CD4-positive, alpha-beta T cell treated with Interleukin-6 at 100 ng/mL for 8 hours (primary cell): Measurements from ENCODE around the gene PPFIA4.

ENCODE experiments used
- DNase-seq: peaks from one replicate; pipeline ENCODE4 v3.0.0-alpha.2; 2020; ENCODE audit warnings: mixed read lengths, low spot score

PPFIA4 gene

DNA sequence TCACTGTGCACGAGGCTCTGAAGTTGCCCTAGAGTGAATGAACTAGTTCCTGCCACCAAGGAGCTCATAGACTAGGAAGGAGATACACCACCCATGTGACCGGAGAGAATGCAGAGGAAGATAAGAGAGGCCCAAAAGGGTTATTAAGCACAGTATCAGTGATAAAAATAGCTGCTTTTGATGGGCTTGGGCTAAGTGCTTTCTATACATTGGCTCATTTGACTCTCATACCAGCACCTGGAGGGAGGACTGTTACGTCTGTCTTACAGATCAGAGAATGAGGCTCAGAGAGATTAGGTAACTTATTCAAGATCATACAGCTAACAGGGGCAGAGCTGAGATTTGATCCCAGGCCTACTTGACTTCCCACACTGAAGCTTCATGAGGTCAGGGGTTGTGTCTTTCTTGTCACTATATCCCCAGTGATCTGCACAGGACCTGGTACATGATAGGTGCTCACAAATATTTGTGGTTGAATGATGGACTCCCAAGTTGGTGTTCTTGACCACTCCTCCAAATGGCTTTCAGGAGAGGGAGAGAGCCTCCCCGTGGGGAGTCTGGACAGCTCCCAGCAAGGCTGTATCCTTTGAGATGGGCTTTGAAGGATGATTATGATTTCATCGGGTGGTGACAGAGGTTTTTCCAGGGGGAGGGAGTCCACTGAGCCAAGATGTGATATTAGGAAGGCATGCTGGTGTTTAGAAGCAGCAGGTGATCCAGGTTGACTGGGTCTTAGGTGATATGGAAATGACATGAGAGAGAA, 14.4 kb downstream of the PPFIA4 start:
- DNase-seq, result no peak

DNA sequence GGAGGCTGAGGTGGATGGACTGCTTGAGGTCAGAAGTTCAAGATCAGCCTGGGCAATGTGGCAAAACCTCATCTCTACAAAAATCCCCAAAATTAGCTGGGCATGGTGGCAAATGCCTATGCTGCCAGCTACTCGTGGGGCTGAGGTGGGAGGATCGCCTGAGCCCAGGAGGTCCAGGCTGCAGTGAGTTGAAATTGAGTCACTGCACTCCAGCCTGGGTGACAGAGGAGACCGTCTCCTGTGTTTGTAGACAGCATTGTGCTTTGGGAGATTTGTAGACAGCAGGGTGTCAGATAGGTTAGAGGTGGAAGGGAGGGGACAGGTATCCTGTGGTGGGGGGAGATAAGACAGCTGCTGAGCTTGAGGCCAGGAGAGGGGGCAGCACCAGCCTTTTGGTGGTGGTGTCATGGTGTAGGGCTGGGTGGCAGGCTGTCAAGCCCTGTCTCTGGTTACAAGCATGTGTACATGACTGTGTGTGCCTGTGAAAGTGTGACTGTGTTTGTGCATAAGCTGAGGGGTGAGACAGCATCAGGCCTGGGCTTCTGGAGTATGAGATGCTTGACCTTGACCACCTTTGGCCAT, 15.2 kb downstream of the PPFIA4 start:
- no peak for DNase-seq

GRCh38 chr1:203043830-203044545, 17.7 kb downstream of the PPFIA4 start:
- no peak for DNase-seq

- DNase-seq, result no peak
Measured at GRCh38 chr1:203044546-203045250, 18.4 kb downstream of the PPFIA4 start.

GRCh38 chr1:203045336-203045735, 19.0 kb downstream of the PPFIA4 start:
- no peak for DNase-seq

- DNase-seq, result no peak
Measured at GRCh38 chr1:203045821-203046594, 19.7 kb downstream of the PPFIA4 start.

DNA sequence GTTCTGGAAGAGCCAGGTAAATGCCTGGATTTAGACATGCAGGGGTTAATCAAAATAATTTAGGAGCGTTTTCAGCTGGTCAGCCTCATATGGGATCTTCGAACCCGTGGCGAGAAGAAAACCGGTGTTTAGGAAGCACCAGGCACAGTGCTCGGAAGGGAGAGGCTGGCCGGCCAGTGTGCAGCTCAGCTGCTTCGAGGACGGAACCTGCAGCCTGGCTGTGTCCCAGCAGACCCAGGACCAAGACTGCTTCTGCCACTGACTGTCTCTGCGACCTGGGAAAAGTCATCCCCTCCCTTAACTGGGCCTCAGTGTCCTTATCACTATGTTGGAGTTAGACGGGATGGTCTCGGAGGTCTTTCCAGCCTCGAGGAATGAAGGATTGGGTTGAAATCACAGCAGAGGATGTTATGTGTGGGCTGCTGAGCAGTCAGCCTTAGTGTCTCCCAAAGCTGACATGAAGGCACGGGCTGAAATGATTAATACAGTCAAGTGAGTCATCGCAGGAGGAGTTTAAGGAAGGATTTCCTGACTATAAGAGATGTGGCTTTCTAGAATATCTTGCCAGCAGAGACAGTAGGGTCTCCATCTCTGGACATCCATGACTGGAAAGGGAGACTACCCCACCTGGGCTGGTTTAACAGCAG, 20.8 kb downstream of the PPFIA4 start:
- DNase-seq, result no peak

GRCh38 chr1:203048086-203048485, 21.8 kb downstream of the PPFIA4 start:
- DNase-seq, result no peak

- no peak for DNase-seq
Measured at GRCh38 chr1:203048555-203049051, 22.3 kb downstream of the PPFIA4 start.

- DNase-seq, result no peak
Measured at GRCh38 chr1:203049077-203049476, 22.8 kb downstream of the PPFIA4 start.

GRCh38 chr1:203049576-203050180, 23.4 kb downstream of the PPFIA4 start:
- no peak for DNase-seq

DNA sequence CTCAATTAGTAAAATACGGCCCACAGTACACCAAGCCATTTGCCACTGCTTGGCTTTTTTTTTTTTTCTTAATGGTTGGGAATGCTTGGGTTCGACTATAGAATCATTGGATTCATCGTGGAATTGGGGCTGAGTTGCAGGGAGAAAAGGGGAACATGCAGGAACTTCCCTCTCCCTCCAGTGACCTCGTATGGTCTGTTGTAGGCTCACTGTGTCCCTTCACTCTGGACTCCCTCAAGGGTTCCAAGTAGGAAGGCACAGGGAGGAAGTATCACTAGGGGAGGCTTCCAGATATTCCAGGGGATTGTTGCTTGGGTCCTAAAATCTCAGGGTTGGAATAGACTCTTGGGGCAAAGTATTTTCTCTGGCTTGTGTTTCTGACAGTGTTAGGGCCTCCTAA, 24.5 kb downstream of the PPFIA4 start:
- no peak for DNase-seq

DNA sequence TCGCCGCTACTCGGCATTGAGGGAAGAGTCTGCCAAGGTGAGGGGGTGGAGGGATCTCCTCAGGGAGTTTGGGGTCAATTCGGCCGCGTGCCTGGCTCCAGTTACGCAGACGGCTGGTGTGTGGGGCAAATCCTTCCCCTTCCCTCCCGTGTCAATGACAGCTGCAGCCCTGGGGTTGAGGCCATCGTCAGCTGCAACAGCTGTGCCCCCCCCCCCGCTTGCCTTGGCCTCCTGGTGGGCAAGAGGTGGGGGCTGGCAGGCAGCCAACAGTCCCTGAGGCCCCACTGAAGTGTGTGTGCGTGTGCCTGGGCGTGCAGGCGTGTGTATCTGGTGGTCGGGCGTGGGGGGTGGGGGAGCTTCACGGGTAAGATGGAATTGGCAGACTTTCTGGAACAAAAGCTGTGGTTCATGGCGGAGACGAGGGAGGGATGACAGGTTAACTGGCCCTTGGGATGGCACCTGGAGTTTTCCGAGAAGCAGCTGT, 25.6 kb downstream of the PPFIA4 start:
- DNase-seq, result no peak

DNA sequence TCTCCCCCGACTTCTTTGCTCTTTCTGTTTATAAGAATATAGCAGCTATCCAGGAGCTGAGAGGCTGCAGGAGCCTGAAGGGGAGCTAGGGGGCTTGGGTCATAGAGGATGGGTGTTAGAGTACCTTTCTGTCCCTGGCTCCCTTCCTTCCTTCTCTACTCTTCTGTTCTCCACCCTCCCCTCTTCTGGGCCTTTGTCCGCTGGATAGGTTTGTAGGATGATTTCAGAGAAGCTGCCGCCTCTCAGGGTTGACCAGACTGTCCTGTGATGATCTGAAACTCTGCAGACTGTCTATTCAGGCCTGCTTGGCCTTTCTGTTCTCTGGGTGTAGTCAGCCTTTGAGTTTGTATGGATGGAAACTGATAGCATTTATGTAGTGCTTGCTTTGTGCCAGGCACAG, 26.3 kb downstream of the PPFIA4 start:
- no peak for DNase-seq

- DNase-seq, result no peak
Measured at GRCh38 chr1:203054184-203054583, 27.9 kb downstream of the PPFIA4 start.

- DNase-seq, result no peak
Measured at GRCh38 chr1:203054642-203055041, 28.4 kb downstream of the PPFIA4 start.

DNA sequence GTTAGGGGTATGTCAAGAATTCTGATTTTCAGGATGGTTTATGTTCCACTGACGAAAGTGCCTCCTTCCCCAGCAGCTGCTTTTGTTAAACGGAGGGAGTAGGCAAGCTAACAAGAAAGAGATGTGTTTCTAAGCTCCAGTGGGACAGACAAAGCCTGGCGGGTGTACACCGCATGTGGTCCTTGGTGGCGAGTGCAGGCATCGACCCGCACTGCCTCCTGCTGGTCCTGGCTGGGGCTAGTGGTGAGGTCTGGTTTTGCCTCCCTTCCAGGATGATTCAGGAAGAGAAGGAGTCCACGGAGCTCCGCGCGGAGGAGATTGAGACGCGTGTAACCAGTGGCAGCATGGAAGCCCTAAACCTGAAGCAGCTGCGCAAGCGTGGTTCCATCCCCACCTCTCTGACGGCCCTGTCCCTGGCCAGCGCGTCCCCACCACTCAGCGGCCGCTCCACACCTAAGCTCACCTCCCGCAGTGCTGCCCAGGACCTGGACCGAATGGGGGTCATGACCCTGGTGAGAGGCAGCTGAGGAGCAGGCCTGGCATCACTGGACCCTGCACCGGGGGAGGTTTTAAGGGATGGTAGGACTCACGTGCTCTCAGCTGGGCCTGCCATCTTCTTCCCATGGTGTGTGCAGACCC, 29.0 kb downstream of the PPFIA4 start:
- no peak for DNase-seq

DNA sequence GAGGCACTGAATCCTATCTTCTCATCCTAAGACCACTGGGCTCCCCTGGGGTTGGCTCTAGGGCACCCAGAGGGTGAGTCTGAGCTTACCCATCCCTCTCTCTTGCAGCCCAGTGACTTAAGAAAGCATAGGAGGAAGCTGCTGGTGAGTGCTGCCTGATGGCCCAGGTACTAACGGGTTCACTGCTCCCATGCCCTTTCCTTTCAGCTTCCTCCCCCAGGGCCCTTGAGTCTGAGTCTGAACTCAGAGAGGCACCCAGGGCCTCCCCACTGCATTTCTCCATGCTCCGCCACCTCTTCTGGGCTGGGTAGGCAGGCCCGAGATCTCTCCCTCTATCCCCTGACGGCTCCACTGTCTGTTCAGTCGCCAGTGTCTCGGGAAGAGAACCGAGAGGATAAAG, 29.7 kb downstream of the PPFIA4 start:
- DNase-seq, result no peak

GRCh38 chr1:203056516-203056915, 30.2 kb downstream of the PPFIA4 start:
- DNase-seq, result no peak
